SIG-M5 (cell line): ENCODE results near the gene MBOAT1.

ENCODE experiments used
- DNase-seq: peaks from one replicate; lab custom pipeline; 2025; lab: John Stamatoyannopoulos, UW

Gene MBOAT1

GRCh38 chr6:20102397-20103073 is 109.7 kb downstream of the MBOAT1 start:
- no peak for DNase-seq

- DNase-seq: no peak
Measured at GRCh38 chr6:20099156-20099555, 113.1 kb downstream of the MBOAT1 start.

- DNase-seq: no peak
Measured at GRCh38 chr6:20098267-20098876, 113.9 kb downstream of the MBOAT1 start.

- no peak for DNase-seq
Measured at GRCh38 chr6:20096536-20096935, 115.7 kb downstream of the MBOAT1 start.

GRCh38 chr6:20095436-20095835 is 116.8 kb downstream of the MBOAT1 start:
- no peak for DNase-seq

GRCh38 chr6:20092071-20092566 is 120.2 kb downstream of the MBOAT1 start:
- DNase-seq: no peak

- DNase-seq: no peak
Measured at GRCh38 chr6:20086992-20087391, 125.3 kb downstream of the MBOAT1 start.

GRCh38 chr6:20085817-20086216 is 126.5 kb downstream of the MBOAT1 start:
- DNase-seq: no peak

- no peak for DNase-seq
Measured at GRCh38 chr6:20084411-20084810, 127.9 kb downstream of the MBOAT1 start.

- DNase-seq: no peak
Measured at GRCh38 chr6:20071998-20072397, 140.3 kb downstream of the MBOAT1 start.

GRCh38 chr6:20070047-20070446 is 142.2 kb downstream of the MBOAT1 start:
- no peak for DNase-seq

- no peak for DNase-seq
Measured at GRCh38 chr6:20069021-20069522, 143.2 kb downstream of the MBOAT1 start.

GRCh38 chr6:20068421-20068988 is 143.8 kb downstream of the MBOAT1 start:
- DNase-seq: no peak

- DNase-seq: no peak
Measured at GRCh38 chr6:20061952-20062351, 150.3 kb downstream of the MBOAT1 start.

- no peak for DNase-seq
Measured at GRCh38 chr6:20060252-20060651, 152.0 kb downstream of the MBOAT1 start.

GRCh38 chr6:20058912-20059311 is 153.4 kb downstream of the MBOAT1 start:
- DNase-seq: no peak

GRCh38 chr6:20058121-20058905 is 154.0 kb downstream of the MBOAT1 start:
- no peak for DNase-seq

- no peak for DNase-seq
Measured at GRCh38 chr6:20056350-20056992, 155.8 kb downstream of the MBOAT1 start.

GRCh38 chr6:20055916-20056315 is 156.4 kb downstream of the MBOAT1 start:
- DNase-seq: no peak
